Keratinocyte (primary cell): ENCODE results near the gene KRTAP10-8. TPM values are rescaled to one million over a fixed set of nuclear protein-coding genes. Genes with fewer than 3 reads are reported as not detected.

Experiments
- DNase-seq: peaks from one replicate; pipeline ENCODE4 v3.0.0-alpha.2; 2011; ENCODE audit warnings: low read depth, missing footprints, low spot score
- FAIRE-seq: peaks from 2 replicates; lab custom pipeline; 2011; peaks lifted over from hg19 to GRCh38; lab: Jason Lieb, UNC
- H2AFZ ChIP-seq: 2 replicates; pipeline ENCODE4 v1.6.0; 2012; ENCODE audit warnings: low read length, control low read depth, inconsistent platforms; ENCODE audit not compliant: control insufficient read depth
- H3K27ac ChIP-seq: 2 replicates; pipeline ENCODE4 v1.5.1; 2011; ENCODE audit warnings: low read length; ENCODE audit not compliant: control insufficient read depth, insufficient read depth
- H3K27me3 ChIP-seq: 3 replicates; pipeline ENCODE4 v1.6.0; 2011; ENCODE audit warnings: low read length; ENCODE audit not compliant: control insufficient read depth, insufficient read depth; ENCODE audit errors: extremely low read depth
- H3K36me3 ChIP-seq, 2 experiments: 2 replicates in 1 of 2; 3 replicates in 1 of 2; pipeline ENCODE4 v1.5.1; 2011; ENCODE audit warnings: low read length in 2 of 2, mild to moderate bottlenecking in 1 of 2; ENCODE audit not compliant: control insufficient read depth in 2 of 2, insufficient read depth in 2 of 2; ENCODE audit errors: extremely low read depth in 1 of 2
- H3K4me1 ChIP-seq: 3 replicates; pipeline ENCODE4 v1.5.1; 2011; ENCODE audit warnings: low read length; ENCODE audit not compliant: control insufficient read depth, insufficient read depth; ENCODE audit errors: extremely low read depth
- H3K4me2 ChIP-seq: 3 replicates; pipeline ENCODE4 v1.6.0; 2011; ENCODE audit warnings: low read depth, low read length; ENCODE audit not compliant: control insufficient read depth, insufficient read depth; ENCODE audit errors: extremely low read depth
- H3K4me3 ChIP-seq, 3 experiments: fragments of 200-600 bp in 1 of 3; sonication (generic) in 1 of 3; 2 replicates in 2 of 3; 3 replicates in 1 of 3; pipeline ENCODE4 v1.5.1; 2011 to 2016; ENCODE audit warnings: low read length in 3 of 3, mild to moderate bottlenecking in 3 of 3, control low read depth in 2 of 3, inconsistent platforms in 1 of 3, low read depth in 1 of 3, mixed read lengths in 1 of 3, mixed run types in 1 of 3, moderate library complexity in 1 of 3; ENCODE audit not compliant: control insufficient read depth in 2 of 3, insufficient read depth in 2 of 3; ENCODE audit errors: extremely low read depth in 1 of 3
- H3K79me2 ChIP-seq: 2 replicates; pipeline ENCODE4 v1.6.0; 2012; ENCODE audit warnings: low read length; ENCODE audit not compliant: control insufficient read depth, insufficient read depth
- H3K9ac ChIP-seq: 3 replicates; pipeline ENCODE4 v1.6.0; 2011; ENCODE audit warnings: low read length; ENCODE audit not compliant: control insufficient read depth, insufficient read depth; ENCODE audit errors: extremely low read depth
- H3K9me1 ChIP-seq: 3 replicates; pipeline ENCODE4 v1.6.0; 2011; ENCODE audit warnings: low read length; ENCODE audit not compliant: control insufficient read depth, insufficient read depth; ENCODE audit errors: extremely low read depth
- H3K9me3 ChIP-seq: 2 replicates; pipeline ENCODE4 v1.5.1; 2012; ENCODE audit warnings: low read depth, low read length; ENCODE audit not compliant: control insufficient read depth
- H4K20me1 ChIP-seq: 3 replicates; pipeline ENCODE4 v1.6.0; 2011; ENCODE audit warnings: low read length; ENCODE audit not compliant: control insufficient read depth, insufficient read depth; ENCODE audit errors: extremely low read depth
- CTCF ChIP-seq, 3 experiments: IDR thresholded peaks in 1 of 3; conservative IDR thresholded peaks in 1 of 3; optimal IDR thresholded peaks in 1 of 3; 2 replicates in 2 of 3; 3 replicates in 1 of 3; pipeline versions ENCODE3 to v1.5.1; 2011; ENCODE audit warnings: low read length in 3 of 3, mild to moderate bottlenecking in 3 of 3, moderate library complexity in 2 of 3, control low read depth in 1 of 3, inconsistent platforms in 1 of 3; ENCODE audit not compliant: insufficient read depth in 2 of 3; ENCODE audit errors: extremely low read depth in 1 of 3
- EZH2 ChIP-seq: IDR thresholded peaks from one replicate; pipeline ENCODE4 v1.6.1; 2012; ENCODE audit warnings: inconsistent platforms, mild to moderate bottlenecking, low read length, moderate library complexity
- dilution Hi-C: fragments of 300-500 bp; cut with MboI; formaldehyde crosslinking; loops from one replicate; pipeline ENCODE4 v1.7.0; 2020; ENCODE audit warnings: low sequenced_read_pairs; ENCODE audit not compliant: extremely low pct_ligation_motif_present
- polyA plus RNA-seq, 5 experiments: library from polyadenylated mRNA; depleted of rRNA in 3 of 5; stranded (reverse) in 3 of 5; stranded (forward) in 1 of 5; unstranded in 1 of 5; fragments of >200 nt; gene quantifications; 1 replicate in 1 of 5; 2 replicates in 3 of 5; 3 replicates in 1 of 5; pipeline versions ENCODE4 v1.2.1 to v1.2.3, GENCODE V29; 2011 to 2012; ENCODE audit warnings: missing spikeins in 2 of 5, low read depth in 1 of 5, low replicate concordance in 1 of 5

The KRTAP10-8 gene
- polyA plus RNA-seq, 1 donor (not counting 4 experiments of a cell fraction or from before 2014, with no cell fraction given): not detected

- FAIRE-seq (no peak), DNase-seq (no peak)
- Histone ChIP-seq H2AFZ (no peak overlapping the region), H3K79me2 (no peaks in the 10 kb centered on the region), H3K4me2 (no peak overlapping the region), H3K4me1 (no peaks in the 10 kb centered on the region), H3K9ac (no peak overlapping the region), H3K36me3 (no peaks in the 10 kb centered on the region), H3K27ac (no peak overlapping the region), H3K4me3 (no peak overlapping the region), H3K9me1 (no peaks in the 10 kb centered on the region), H3K27me3 (no peaks in the 10 kb centered on the region), H3K9me3 (no peaks in the 10 kb centered on the region), H4K20me1 (no peaks in the 10 kb centered on the region)
- TF ChIP-seq CTCF (optimal IDR thresholded peaks at IDR 0.05 in 1 of 3, IDR thresholded peaks at IDR 0.05 in 1 of 3, conservative IDR thresholded peaks at IDR 0.05 in 1 of 3; ENCODE audit: extremely low read depth in 1 of 3, insufficient read depth in 2 of 3, low read length in 3 of 3) (no peak), EZH2 (no peak)
- dilution Hi-C loops: no loop called here
Observed at GRCh38 chr21:44571296-44571695, 40.6 kb upstream of the KRTAP10-8 start.

- Histone ChIP-seq H3K9me3 (no peaks in the 10 kb centered on the region), H3K36me3 (no peaks in the 10 kb centered on the region), H3K9ac (no peak overlapping the region), H3K4me1 (no peaks in the 10 kb centered on the region), H3K9me1 (no peaks in the 10 kb centered on the region), H3K79me2 (no peaks in the 10 kb centered on the region), H3K27me3 (no peaks in the 10 kb centered on the region), H3K27ac (no peak overlapping the region), H4K20me1 (no peaks in the 10 kb centered on the region), H3K4me2 (no peak overlapping the region), H3K4me3 (no peak overlapping the region), H2AFZ (no peak overlapping the region)
- DNase-seq (no peak), FAIRE-seq (no peak)
- no peak for TF ChIP-seq EZH2
- no peak for TF ChIP-seq CTCF (optimal IDR thresholded peaks at IDR 0.05 in 1 of 3, IDR thresholded peaks at IDR 0.05 in 1 of 3, conservative IDR thresholded peaks at IDR 0.05 in 1 of 3; ENCODE audit: extremely low read depth in 1 of 3, insufficient read depth in 2 of 3, low read length in 3 of 3)
- dilution Hi-C loops: no loop called here
Observed at GRCh38 chr21:44571844-44572782, 39.8 kb upstream of the KRTAP10-8 start.
